Fibroblast of skin of scalp (primary cell): ENCODE results near the gene ABCD4. TPM values are rescaled to one million over a fixed set of nuclear protein-coding genes. Genes with fewer than 3 reads are reported as not detected.
"Not testable (repeated sequence)": the region's sequence is repeated elsewhere in the genome, so short reads cannot be mapped to it uniquely, and the experiment has no call there.

Source experiments
- DNase-seq: peaks from one replicate; pipeline ENCODE4 v3.0.0-alpha.2; 2013
- polyA plus RNA-seq, 2 experiments: library from polyadenylated mRNA; unstranded; fragments of 120-200 nt; gene quantifications; one replicate each; pipeline ENCODE4 v1.2.1, GENCODE V29; 2013; ENCODE audit not compliant: insufficient read length in 2 of 2

ABCD4 gene
- polyA plus RNA-seq (2013, experiment 1 of 2; ENCODE audit: insufficient read length) = 25.6 TPM
- 24.3 TPM for polyA plus RNA-seq (2013, experiment 2 of 2; ENCODE audit: insufficient read length)

DNA sequence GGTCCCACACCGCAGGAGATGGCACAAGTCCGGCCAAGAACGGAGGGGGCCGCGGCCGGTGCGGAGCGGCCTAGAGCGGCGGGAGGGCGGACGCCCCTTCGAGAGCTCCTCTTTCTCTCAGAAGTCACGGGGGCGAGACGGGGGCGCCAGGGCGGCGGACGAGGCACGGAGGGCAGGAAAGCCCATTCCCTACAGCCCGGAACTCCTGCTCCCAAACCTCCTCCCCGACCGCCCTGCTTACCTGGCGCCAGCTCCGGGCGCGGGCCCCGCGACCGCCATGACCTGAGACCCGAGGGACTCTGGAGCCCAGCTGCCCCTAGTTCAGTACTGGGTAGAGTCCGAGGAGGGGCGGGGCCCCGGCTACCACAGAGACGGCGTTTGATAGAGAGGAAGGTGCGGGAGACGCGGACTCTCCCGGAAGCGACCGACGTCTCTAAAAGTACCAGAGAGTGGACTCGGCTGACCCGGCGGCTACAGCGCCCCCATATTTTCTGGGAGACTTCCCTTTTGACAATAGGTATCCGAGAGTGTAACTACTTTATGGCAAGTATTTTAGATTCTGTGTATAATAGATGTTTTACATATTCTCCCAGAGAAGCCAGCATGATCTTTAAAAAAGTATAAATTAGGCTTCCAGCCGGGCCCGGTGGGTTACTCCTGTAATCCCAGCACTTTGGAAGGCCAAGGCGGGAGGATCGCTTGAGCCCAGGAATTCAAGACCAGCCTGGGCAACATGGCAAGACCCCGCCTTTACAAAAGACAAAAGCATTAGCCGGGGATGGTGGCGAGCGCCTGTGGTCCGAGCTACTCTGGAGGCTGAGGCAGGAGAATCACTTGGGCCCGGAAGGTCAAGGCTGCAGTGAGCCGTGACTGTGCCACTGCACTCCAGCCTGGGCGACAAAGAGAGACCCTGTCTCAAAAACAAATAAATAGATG lies at the start of gene ABCD4:
Gene ABCD4, minus strand, starts transcription at position 301 of the 936 bp plus-strand sequence. Its CDS starts 22 bp downstream, at position 279.
- peak; percentile 93 for DNase-seq

- no peak for DNase-seq
Measured at GRCh38 chr14:74350928-74351323, 48.2 kb upstream of the ABCD4 start.

DNA sequence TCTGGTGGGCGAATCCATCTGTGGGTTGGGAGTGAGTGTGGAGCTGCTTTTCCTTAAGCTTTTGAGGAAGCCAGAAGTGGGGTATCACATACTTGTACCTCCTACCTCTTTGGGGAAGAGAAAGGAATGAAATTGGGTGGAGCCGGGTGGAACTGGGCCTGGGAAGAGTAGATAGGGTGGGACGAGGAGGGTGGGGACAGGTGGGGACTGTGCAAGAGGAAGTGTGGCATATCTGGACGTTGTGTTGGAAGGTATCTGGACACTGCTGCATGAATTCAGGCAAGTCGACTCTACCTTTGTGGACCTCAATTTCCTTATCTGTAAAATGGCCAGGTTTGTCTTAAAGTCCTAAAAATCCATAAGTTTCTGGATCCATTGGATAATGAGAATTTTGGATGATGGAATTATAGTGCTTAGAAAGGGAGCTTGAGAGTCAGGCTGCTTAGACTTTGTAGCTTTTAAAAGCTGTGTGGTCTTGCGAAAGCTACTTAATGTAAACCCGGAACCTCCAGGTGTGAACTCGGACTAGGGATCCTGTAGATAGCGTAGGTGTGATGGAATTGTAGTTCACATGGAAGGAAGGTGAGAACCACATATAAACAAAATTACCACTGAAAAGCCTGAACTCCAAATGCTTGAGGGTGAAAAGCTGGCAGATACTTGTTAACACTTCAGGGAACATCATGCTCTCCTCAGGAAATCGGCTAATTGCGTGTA lies 47.6 kb upstream of the ABCD4 start:
- no peak for DNase-seq

DNA sequence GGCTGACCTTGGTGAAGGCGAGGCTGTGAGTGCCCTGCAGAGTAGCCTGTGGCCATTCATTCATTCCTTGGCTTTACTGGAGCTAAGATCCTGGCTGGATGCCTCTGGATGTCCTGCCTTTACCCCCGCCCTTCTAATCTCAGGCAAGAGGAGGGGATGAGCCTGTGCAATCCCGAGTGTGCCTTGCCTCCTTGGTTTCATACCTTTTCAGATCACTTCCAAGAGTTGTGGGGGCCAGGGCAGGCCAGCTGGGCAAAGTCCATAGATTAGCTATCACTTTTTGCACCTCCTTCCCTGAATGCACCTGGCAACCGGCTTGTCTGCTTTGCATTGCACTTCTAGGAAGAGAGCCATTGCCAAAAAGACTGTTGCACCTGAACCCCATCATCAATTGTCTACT lies 47.0 kb upstream of the ABCD4 start:
- no peak for DNase-seq

DNA sequence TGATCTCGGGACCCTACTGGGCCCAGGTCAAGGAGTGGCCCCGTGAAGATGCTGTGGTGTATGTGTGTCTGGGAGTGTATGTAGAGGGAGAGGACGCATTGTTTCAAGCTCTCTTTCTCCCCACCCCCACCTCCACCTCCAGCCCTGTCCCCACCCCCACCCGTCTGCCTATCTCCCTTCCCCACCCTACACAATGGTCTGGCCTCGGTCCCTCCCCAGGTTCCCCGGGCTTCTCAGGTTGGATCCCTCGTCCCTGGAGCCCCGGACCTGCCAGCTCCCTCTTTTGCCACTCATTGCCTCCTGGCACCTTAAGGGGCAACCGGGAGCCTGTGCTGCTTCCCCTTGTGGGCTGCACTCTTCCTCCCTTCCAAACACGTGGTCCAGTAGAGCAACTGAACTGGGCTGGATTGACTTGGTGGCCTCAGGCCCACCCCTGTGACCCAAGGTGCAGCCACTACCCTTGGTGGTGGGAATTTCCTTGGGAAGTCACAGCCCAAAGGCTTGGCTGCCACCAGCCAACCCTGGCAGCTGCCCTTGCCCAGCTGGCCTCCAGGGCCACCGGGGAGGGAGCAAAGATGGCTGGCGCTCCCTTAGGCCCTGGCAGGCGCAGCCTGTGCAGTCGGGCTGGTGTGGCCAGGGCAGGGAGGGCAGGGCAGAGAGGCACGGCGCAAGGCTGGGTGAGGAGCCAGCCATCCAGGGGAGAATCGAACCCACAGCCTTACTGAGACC lies 46.2 kb upstream of the ABCD4 start:
- DNase-seq = no peak

GRCh38 chr14:74348241-74348734 lies 45.6 kb upstream of the ABCD4 start, which contains the start of gene VRTN:
TSS of gene VRTN (plus strand) at chr14:74348471. CDS start at chr14:74356784, 8,313 bp downstream.
- DNase-seq = no peak

DNA sequence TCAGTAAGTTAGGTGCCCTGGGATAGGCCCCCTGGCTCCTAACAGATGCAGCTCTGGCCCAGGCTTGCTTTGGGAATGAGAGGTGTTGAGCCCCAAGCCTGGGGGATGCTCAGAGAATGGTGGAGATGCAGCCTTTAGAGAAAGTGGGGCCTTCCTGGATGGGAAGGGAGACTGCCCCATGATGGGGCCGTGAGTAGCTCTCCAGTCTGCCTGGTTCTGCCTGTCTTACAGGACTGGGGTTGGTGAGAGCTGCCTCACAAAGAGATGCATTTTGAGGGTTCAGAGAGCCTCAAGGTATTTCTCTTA lies 45.0 kb upstream of the ABCD4 start:
- no peak for DNase-seq

DNA sequence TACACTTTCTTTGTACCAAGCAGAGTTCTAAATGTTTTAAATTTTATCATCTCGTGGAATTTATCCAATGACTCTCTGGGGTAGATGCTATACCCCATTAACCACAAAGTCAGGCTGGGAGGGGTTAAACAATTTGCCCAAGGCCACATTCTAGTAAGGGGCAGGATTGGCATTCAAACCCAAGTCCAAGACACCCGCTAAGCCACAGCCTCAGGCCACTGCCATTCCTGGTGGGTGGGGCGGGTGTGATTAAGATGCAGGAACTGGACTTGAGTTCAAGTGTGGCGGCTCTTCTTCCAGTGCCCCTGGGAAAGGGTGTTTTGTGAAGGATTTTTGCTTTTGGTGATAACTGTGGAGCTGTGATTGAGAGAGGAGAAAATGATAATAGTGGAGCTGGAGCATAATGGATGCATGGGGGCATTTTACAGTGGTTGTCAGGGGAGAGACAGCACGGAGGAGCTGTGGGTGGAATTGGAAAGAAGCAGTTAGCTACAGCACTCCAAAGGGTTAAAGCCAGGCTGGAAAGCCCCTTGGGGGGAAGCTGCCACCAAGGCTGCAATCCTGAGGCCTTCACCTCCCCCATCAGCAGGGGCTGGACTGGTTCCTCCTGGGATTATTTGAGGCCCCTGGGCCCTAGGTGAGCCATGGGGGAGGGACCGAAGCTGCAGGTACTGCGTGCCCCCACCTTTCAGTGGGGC lies 44.5 kb upstream of the ABCD4 start:
- DNase-seq = no peak

DNA sequence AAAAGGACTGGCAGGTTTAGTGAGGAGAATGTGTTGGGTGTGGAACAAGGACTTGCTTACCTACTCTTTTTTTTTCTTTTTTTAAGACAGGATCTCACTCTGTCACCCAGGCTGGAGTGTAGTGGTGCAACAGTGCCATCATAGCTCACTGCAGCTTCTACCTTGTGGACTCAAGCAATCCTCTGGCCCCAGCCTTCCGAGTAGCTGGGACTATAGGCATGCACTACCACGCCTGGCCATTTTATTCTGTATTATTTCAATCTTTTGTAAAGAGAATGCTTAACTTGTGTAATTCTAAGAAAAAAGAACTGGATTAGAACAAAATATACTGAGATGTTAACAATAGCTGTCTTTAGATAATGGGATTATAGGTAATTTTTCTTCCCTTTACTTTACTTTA lies 43.6 kb upstream of the ABCD4 start:
- DNase-seq = no peak

- peak; percentile 81 for DNase-seq
Measured at GRCh38 chr14:74333909-74334308, 31.2 kb upstream of the ABCD4 start.

DNA sequence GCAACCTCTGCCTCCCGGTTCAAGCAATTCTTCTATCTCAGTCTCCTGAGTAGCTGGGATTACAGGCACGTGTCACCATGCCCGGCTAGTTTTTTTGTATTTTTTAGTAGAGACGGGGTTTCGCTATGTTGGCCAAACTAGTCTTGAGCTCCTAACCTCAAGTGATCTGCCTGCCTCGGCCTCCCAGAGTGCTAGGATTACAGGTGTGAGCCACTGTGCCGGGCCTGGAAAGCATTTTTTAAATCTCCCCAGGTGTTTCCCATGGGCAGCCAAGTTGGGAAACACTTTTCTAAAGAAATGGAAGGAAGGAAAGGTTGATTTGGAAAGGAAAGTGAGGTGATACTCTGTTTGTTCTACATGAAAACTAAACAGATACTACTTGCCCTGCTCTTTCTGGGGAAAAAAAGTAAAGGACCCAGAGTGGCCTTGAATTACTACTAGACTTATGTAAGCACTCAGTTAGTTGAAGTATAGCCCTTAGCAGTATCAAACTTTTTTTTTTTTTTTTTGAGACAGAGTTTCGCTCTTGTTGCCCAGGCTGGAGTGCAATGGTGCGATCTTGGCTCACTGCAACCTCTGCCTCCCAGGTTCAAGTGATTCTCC lies 27.3 kb upstream of the ABCD4 start:
- DNase-seq = not testable (repeated sequence)

GRCh38 chr14:74326369-74327152 lies 23.8 kb upstream of the ABCD4 start:
- DNase-seq = no peak

GRCh38 chr14:74325446-74325845 lies 22.7 kb upstream of the ABCD4 start:
- no peak for DNase-seq

DNA sequence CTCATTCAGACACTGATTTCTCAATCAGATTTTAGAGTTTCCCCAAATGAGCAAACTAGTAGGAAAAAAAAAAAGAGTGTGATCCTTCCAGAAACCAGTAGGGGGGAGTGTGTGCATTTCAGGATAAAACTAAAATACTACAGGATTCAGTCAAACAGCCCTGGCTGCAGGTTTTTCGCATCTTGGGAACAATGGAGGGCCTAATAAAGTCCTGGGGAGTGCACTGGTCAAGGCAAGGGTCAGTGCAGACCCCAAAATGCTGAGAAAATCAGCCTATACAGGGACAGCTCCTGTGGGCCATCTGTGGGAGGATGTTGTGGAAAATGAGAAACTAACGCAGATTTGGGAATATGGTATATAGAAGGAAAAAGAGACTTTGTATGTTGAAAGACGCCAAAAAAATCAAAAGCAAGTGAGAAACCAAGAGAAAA lies 22.2 kb upstream of the ABCD4 start:
- DNase-seq = peak; percentile 31

- DNase-seq = no peak
Measured at GRCh38 chr14:74314576-74314975, 11.8 kb upstream of the ABCD4 start.

GRCh38 chr14:74313601-74314000 lies 10.9 kb upstream of the ABCD4 start:
- no peak for DNase-seq

DNA sequence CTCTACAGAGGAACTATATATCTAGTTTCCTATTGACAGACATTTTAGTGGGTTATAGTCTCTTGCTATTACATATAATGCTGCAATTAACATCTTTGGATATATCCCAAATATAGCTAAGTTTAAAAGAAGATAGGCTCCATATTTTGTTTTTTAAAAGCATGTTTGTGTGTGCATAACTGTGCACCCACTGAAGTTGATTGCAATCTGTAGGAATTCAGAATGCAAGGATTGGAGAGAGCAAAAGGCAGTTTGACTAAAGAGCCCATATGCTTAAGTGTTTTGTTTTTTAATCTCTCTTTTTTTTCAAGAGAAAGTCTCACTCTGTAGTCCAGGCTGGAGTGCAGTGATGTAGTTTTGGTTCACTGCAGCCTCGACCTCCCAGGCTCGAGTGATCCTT lies 9.4 kb upstream of the ABCD4 start:
- DNase-seq = no peak

DNA sequence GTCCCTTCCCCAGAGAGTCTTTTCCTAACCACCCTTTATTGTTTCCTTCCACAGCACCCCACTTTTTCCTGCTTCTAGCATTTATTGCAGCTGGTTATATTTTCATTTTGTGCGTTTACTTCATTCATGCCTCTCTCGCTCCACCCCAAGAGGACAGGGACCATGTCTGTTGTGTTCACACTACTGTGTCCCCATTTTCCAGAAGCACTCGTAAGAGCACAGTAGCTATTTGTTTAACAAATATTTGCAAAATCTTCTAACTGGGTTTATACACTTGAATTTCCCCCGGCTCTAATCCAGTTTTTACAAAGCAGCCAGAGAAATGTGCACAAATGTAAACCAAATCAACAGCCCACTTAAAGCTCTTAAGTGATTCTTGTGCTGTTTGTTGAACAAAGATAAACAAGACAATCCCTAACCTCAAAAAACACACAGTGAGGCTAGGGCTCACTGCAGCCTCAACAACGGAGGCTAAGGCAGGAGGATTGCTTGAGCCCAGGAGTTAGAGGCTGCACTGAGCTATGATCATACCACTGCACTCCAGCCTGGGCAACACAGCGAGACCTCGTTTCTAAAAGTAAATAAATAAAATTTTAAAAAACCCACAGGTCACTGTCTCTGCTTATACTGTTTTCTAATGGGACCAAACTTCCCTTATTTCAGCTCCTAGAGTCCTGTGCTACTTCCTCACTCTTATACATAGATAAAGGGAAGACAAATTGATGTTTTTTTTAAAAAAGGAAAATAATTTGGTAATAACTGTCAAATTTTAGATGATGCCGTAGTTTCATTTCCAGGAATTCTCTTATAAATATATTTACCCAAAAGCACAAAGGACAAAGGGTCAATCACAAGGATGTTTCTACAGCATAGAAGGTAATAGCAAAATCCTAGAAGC lies 6.6 kb upstream of the ABCD4 start:
- no peak for DNase-seq

DNA sequence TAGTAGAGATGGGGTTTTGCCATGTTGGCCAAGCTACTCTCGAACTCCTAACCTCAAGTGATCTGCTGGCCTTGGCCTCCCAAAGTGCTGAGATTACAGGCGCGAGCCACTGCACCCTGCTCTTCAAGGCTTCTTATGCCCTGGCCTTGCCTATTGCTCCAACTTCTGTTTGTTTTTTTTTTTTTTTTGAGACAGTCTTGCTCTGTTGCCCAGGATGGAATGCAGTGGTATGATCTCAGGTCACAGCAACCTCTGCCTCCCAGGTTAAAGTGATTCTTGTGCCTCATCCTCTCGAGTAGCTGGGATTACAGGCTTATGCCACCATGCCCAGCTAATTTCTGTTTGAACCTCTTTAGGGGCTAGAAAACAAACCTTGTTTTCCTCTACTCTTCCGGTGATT lies 6.0 kb upstream of the ABCD4 start:
- DNase-seq = no peak

DNA sequence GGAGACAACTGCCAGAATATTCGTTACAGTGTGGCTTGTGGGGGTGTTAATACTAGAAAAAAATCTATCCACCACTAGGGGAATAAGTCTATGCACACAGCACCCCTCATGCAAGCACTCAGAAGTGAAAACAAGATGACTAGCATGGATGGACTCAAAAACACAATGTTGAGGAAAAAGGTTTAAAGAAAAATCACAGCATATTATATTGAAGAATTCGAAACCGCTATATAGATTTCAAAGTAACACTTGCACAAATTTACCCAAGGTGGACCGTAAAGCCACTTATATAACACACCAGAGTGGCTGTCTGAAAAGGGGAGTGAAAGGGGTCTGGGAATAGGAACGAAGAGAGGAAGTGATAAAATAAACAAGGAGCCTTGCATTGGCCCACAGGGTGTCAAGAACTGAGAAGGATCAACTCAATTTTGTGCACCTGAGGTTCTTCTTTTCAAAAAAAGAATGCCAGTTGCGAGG lies 544 bp downstream of the ABCD4 start:
- DNase-seq = peak; percentile 55
